Astrocyte of the cerebellum (primary cell): Measurements from ENCODE around the gene SEZ6.

Experiments
- DNase-seq: peaks from one replicate; pipeline ENCODE4 v3.0.0-alpha.2; 2011; ENCODE audit warnings: low read depth
- H3K4me3 ChIP-seq: 2 replicates; pipeline ENCODE4 v1.5.1; 2011; ENCODE audit warnings: mild to moderate bottlenecking, low read depth, low read length, moderate library complexity
- in situ Hi-C: cut with HindIII; loops from 2 replicates; pipeline ENCODE4 v1.10.0; 2017; ENCODE audit warnings: low sequenced_read_pairs
- TF ChIP-seq, protein P1 (sequence below): IDR thresholded peaks from 2 replicates; pipeline ENCODE4 v1.5.1; 2012; ENCODE audit warnings: low read length, low read depth, moderate library complexity, mild to moderate bottlenecking; ENCODE audit errors: missing control alignments

SEZ6 gene

DNA sequence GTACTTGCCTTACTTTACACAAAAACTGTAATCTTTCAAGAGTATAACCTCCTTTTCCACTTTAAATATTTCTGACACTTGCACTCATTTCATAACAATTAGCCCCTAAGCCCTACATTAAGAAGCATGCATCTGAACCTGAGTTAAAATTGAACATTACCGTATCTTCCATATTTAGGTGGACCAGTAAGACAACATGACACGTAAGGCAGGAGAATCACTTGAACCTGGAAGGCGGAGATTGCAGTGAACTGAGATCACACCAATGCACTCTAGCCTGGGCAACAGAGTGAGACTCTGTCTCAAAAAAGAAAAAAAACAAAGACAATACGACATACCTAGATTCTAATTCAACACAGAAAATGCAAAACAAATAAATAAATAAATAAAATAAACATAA lies 61.5 kb downstream of the SEZ6 start:
- no peak for DNase-seq
- TF ChIP-seq, protein P1, sequence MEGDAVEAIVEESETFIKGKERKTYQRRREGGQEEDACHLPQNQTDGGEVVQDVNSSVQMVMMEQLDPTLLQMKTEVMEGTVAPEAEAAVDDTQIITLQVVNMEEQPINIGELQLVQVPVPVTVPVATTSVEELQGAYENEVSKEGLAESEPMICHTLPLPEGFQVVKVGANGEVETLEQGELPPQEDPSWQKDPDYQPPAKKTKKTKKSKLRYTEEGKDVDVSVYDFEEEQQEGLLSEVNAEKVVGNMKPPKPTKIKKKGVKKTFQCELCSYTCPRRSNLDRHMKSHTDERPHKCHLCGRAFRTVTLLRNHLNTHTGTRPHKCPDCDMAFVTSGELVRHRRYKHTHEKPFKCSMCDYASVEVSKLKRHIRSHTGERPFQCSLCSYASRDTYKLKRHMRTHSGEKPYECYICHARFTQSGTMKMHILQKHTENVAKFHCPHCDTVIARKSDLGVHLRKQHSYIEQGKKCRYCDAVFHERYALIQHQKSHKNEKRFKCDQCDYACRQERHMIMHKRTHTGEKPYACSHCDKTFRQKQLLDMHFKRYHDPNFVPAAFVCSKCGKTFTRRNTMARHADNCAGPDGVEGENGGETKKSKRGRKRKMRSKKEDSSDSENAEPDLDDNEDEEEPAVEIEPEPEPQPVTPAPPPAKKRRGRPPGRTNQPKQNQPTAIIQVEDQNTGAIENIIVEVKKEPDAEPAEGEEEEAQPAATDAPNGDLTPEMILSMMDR, result no peak
- no peak overlapping the region for H3K4me3 ChIP-seq
- in situ Hi-C loops, result no loop called here

DNA sequence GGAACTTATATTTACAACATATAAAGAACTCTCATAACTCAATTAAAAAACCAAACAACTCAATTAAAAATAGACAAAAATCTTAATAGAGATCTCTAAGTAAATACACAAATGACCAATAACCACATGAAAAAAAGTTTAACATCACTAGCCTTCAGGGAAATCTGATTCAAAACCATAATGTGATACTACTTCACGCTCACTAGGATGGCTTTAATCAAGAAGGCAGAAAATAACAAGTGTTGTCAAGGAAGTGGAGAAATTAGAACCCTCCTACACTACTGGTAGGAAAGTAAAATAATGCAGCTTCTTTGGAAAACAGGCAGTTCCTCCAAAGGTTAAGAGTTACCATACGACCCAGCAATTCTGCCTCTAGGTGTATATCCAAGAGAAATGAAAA lies 62.9 kb downstream of the SEZ6 start:
- in situ Hi-C loops, result no loop called here

DNA sequence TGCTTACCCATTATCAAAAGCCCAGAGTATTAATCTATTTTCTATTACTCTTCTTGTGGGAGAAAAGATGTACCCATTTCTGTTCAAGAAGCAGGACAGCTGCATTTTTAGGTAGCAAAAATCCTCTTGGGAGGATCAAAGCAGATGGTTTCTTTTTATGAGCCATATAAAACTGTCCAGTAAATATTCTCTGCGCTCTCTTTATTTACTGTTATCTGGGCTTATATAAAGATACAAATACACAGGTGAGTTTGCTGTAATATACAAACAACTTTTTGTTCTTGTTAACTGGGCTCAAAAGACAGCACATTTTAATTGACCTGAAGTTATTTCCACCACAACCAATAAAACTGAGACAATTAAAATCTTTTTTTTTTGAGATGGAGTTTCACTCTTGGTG lies 64.6 kb downstream of the SEZ6 start:
- in situ Hi-C loops, result no loop called here
- H3K4me3 ChIP-seq, result no peak overlapping the region
- no peak for DNase-seq
- TF ChIP-seq, protein P1, result no peak

More for the DNA sequence above, 62.9 kb downstream of the SEZ6 start:
- TF ChIP-seq, protein P1, result no peak
- no peak overlapping the region for H3K4me3 ChIP-seq
- no peak for DNase-seq

DNA sequence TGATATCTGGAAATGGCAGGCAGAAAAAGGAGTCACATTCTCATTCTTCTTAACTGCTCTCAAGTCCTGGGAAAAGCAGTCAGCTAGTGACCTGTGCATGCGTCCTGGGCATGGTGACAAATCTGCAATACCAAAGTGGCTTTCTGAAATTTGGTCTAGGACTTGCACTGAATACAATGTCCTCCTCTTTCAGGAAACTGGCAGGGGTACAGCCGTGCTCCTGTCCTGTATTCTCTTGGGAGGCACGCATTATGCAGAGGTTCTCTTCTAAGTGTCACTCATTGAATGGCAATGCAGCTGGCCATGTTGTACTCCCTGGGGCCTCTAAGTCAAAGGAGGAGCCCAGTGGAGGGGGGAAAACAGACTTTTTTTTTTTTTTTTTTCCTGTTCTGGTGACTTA lies 65.2 kb downstream of the SEZ6 start:
- no peak overlapping the region for H3K4me3 ChIP-seq
- no peak for DNase-seq
- TF ChIP-seq, protein P1, result no peak
- in situ Hi-C loops, result no loop called here

DNA sequence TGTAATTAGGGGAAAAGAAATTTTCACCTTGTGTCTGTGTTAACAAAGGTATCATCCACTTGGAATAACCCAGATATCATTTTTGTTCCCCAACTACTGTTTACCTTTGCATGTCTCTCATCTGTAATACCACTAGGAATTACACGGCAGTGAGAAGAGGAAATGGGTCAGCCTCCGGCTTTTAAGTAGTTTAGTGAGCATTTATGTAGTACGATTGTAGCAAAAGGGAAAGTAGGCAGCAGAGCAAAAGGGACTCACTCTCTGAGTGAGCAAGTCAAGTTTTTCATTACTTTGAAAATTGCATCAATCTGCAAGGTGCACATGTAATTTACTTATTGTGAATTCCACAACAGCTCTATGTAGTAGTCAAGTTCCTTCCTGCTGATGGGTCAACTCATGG lies 65.7 kb downstream of the SEZ6 start:
- TF ChIP-seq, protein P1, result no peak
- DNase-seq, result no peak
- in situ Hi-C loops, result no loop called here
- H3K4me3 ChIP-seq, result no peak overlapping the region

DNA sequence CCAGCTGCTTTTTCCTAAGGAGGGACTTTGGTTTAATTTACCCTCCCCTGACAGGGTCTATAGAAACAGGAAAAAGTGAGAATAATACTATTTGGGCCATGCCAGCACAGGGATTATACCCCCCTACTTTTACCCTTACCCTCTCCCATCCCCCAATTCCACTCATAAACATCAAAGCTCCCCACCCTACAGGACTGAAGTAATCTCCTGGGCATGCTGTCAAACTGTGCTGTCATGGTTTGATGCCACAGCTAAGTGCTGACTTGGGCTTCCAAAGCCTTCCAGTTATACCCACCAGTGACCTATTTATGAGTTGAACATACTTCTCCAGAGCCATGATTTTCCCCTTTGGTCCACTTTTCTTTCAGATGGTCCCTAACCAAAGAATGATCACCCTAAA lies 67.3 kb downstream of the SEZ6 start:
- H3K4me3 ChIP-seq, result no peak overlapping the region
- TF ChIP-seq, protein P1, result no peak
- in situ Hi-C loops, result no loop called here
- no peak for DNase-seq

DNA sequence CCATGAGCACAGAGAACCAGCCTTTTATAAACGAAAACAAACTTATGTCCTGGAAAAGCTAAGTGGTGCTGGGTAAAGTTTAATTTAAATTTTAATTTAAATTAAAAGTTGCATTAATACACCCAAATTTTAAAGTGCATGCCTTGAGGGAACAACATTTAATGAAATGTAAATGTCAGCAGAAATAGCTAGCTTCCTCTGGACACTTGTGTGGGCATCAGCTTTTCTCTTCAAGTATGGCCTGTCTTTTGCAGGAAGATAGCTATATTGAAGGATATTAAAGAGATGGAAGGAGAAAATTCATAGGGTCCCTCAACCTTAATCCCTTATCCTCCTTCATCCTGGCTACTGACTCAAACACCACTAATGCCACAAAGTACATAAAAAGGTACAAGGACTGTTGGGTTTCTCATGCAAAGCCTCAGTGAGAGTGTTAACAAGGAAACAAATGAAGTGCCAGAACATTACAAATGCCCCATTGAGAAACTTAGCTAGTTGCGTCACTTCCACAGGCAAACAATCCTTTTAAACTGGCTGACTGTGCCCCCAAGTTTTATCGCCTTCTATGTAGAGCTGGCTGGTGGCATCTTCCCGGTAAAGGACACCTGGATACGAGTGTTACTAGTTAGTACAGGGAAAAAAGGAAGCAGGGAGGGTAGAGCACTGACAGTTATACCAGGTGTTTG lies 68.6 kb downstream of the SEZ6 start:
- no peak overlapping the region for H3K4me3 ChIP-seq
- no peak for DNase-seq
- in situ Hi-C loops, result no loop called here
- TF ChIP-seq, protein P1, result no peak
